H9 (cell line): ENCODE measurements around the gene RERE. TPM values are rescaled to one million over a fixed set of nuclear protein-coding genes. Genes with fewer than 3 reads are reported as not detected.

Experiments
- DNase-seq: peaks from one replicate; pipeline ENCODE4 v3.0.0-alpha.2; 2017
- H2AFZ ChIP-seq: one replicate; pipeline ENCODE4 v1.6.1; 2013; ENCODE audit warnings: mild to moderate bottlenecking, low read length, control low read depth, moderate library complexity
- H2AK5ac ChIP-seq: 2 replicates; pipeline ENCODE4 v1.6.1; 2013; ENCODE audit warnings: low read length, control low read depth, mixed read lengths; ENCODE audit not compliant: insufficient read length
- H2BK120ac ChIP-seq: one replicate; pipeline ENCODE4 v1.6.1; 2013; ENCODE audit warnings: low read depth, mild to moderate bottlenecking, low read length, control low read depth, inconsistent platforms; ENCODE audit not compliant: poor library complexity, severe bottlenecking
- H2BK12ac ChIP-seq: 2 replicates; pipeline ENCODE4 v1.6.1; 2013; ENCODE audit warnings: low read length, control low read depth, mixed read lengths, low read depth; ENCODE audit not compliant: insufficient read length
- H2BK15ac ChIP-seq: 2 replicates; pipeline ENCODE4 v1.6.1; 2013; ENCODE audit warnings: low read depth, low read length, control low read depth
- H2BK20ac ChIP-seq: one replicate; pipeline ENCODE4 v1.6.1; 2013; ENCODE audit warnings: low read depth, mild to moderate bottlenecking, low read length, control low read depth, inconsistent platforms; ENCODE audit not compliant: poor library complexity, severe bottlenecking
- H2BK5ac ChIP-seq: 2 replicates; pipeline ENCODE4 v1.6.1; 2013; ENCODE audit warnings: low read length, control low read depth, mixed read lengths; ENCODE audit not compliant: insufficient read length
- H3K14ac ChIP-seq: 2 replicates; pipeline ENCODE4 v1.6.1; 2013; ENCODE audit warnings: low read length, control low read depth; ENCODE audit not compliant: insufficient read depth
- H3K18ac ChIP-seq: 2 replicates; pipeline ENCODE4 v1.6.1; 2013; ENCODE audit warnings: low read depth, mild to moderate bottlenecking, mixed read lengths, low read length, control low read depth; ENCODE audit not compliant: insufficient read length
- H3K23ac ChIP-seq: 2 replicates; pipeline ENCODE4 v1.6.1; 2013; ENCODE audit warnings: low read length, control low read depth, mixed read lengths, low read depth; ENCODE audit not compliant: insufficient read length
- H3K23me2 ChIP-seq: 2 replicates; pipeline ENCODE4 v1.6.1; 2013; ENCODE audit warnings: low read depth, mild to moderate bottlenecking, mixed read lengths, low read length, control low read depth; ENCODE audit not compliant: insufficient read length, poor library complexity, severe bottlenecking
- H3K27ac ChIP-seq: 2 replicates; pipeline ENCODE4 v1.5.1; 2013; ENCODE audit warnings: low read length, control low read depth, mixed read lengths, low read depth; ENCODE audit not compliant: insufficient read length
- H3K27me3 ChIP-seq: 2 replicates; pipeline ENCODE4 v1.6.1; 2013; ENCODE audit warnings: low read length, control low read depth, inconsistent platforms; ENCODE audit not compliant: insufficient read depth
- H3K4ac ChIP-seq: 2 replicates; pipeline ENCODE4 v1.6.1; 2013; ENCODE audit warnings: low read depth, mild to moderate bottlenecking, control low read depth, inconsistent platforms, low read length, moderate library complexity
- H3K4me1 ChIP-seq: 2 replicates; pipeline ENCODE4 v1.6.1; 2013; ENCODE audit warnings: low read length, control low read depth, inconsistent platforms; ENCODE audit not compliant: insufficient read depth
- H3K4me2 ChIP-seq: 2 replicates; pipeline ENCODE4 v1.6.1; 2013; ENCODE audit warnings: low read length, control low read depth, mixed read lengths; ENCODE audit not compliant: insufficient read length, insufficient read depth
- H3K56ac ChIP-seq: 2 replicates; pipeline ENCODE4 v1.6.1; 2013; ENCODE audit warnings: low read depth, mild to moderate bottlenecking, mixed read lengths, low read length, control low read depth; ENCODE audit not compliant: insufficient read length
- H3K79me1 ChIP-seq: 2 replicates; pipeline ENCODE4 v1.6.1; 2013; ENCODE audit warnings: low read depth, mild to moderate bottlenecking, moderate library complexity, low read length, control low read depth, inconsistent platforms; ENCODE audit not compliant: insufficient read depth, poor library complexity, severe bottlenecking
- H3K79me2 ChIP-seq: 2 replicates; pipeline ENCODE4 v1.6.1; 2013; ENCODE audit warnings: low read length, control low read depth, inconsistent platforms; ENCODE audit not compliant: insufficient read depth
- H3K9ac ChIP-seq: 2 replicates; pipeline ENCODE4 v1.6.1; 2013; ENCODE audit warnings: low read length, control low read depth, mixed read lengths; ENCODE audit not compliant: insufficient read length; ENCODE audit errors: extremely low read depth
- H3K9me3 ChIP-seq: one replicate; pipeline ENCODE4 v1.6.1; 2013; ENCODE audit warnings: low read depth, low read length, inconsistent platforms; ENCODE audit not compliant: control insufficient read depth
- H3T11ph ChIP-seq: one replicate; pipeline ENCODE4 v1.6.1; 2013; ENCODE audit warnings: mild to moderate bottlenecking, low read length, control low read depth, inconsistent platforms
- H4K20me1 ChIP-seq: one replicate; pipeline ENCODE4 v1.6.1; 2013; ENCODE audit not compliant: control insufficient read depth, insufficient read length, insufficient read depth
- H4K5ac ChIP-seq: 2 replicates; pipeline ENCODE4 v1.6.1; 2013; ENCODE audit warnings: low read depth, mild to moderate bottlenecking, mixed read lengths, low read length, control low read depth; ENCODE audit not compliant: insufficient read length
- H4K8ac ChIP-seq: replicated peaks from 2 replicates; pipeline ENCODE4 v1.6.1; 2013; ENCODE audit warnings: low read length, control low read depth, mixed read lengths, low read depth; ENCODE audit not compliant: insufficient read length
- H4K91ac ChIP-seq: 2 replicates; pipeline ENCODE4 v1.6.1; 2013; ENCODE audit warnings: low read depth, mild to moderate bottlenecking, moderate library complexity, mixed read lengths, low read length, control low read depth; ENCODE audit not compliant: insufficient read length
- H3K27ac Mint-ChIP-seq, 3 experiments: 2 replicates in 2 of 3; 3 replicates in 1 of 3; pipeline ENCODE4 v1.8.0; 2020 to 2021; ENCODE audit warnings: mixed read lengths in 3 of 3, mild to moderate bottlenecking in 1 of 3, moderate library complexity in 1 of 3
- H3K27me3 Mint-ChIP-seq: 2 replicates; pipeline ENCODE4 v1.8.0; 2021; ENCODE audit warnings: low read depth, mild to moderate bottlenecking, moderate library complexity, mixed read lengths
- H3K36me3 Mint-ChIP-seq, 3 experiments: 2 replicates in 2 of 3; 3 replicates in 1 of 3; pipeline ENCODE4 v1.8.0; 2020 to 2021; ENCODE audit warnings: low read depth in 3 of 3, mixed read lengths in 3 of 3; ENCODE audit not compliant: insufficient read depth in 1 of 3
- H3K4me1 Mint-ChIP-seq, 2 experiments: 2 replicates each; pipeline ENCODE4 v1.8.0; 2020; ENCODE audit warnings: mixed read lengths in 2 of 2
- H3K4me3 Mint-ChIP-seq, 2 experiments: 2 replicates in 1 of 2; 3 replicates in 1 of 2; pipeline ENCODE4 v1.8.0; 2020 to 2021; ENCODE audit warnings: mild to moderate bottlenecking in 2 of 2, mixed read lengths in 2 of 2, moderate library complexity in 1 of 2
- H3K9me3 Mint-ChIP-seq, 2 experiments: 2 replicates in 1 of 2; 3 replicates in 1 of 2; pipeline ENCODE4 v1.8.0; 2020; ENCODE audit warnings: mild to moderate bottlenecking in 2 of 2, mixed read lengths in 2 of 2, moderate library complexity in 1 of 2
- WGBS: extraction: QIAGEN DNeasy Blood & Tissue Kit; methylation state at CpG from one replicate; pipeline ENCODE4 v1.1.7; 2013; ENCODE audit warnings: missing lambda C conversion rate, low lambda C conversion rate, mixed read lengths; ENCODE audit not compliant: insufficient read length; ENCODE audit errors: extremely low coverage; 5-methylcytosine and 5-hydroxymethylcytosine counted together
- total RNA-seq: library from RNA; stranded (reverse); gene quantifications from 2 replicates; pipeline ENCODE4 v1.2.1, GENCODE V29; 2021
- TF ChIP-seq, protein P1 (sequence below): fragments of 200-600 bp; sonication (generic); conservative IDR thresholded peaks from 3 replicates; pipeline ENCODE4 v1.8.0; 2021; ENCODE audit warnings: antibody characterized with exemption, mild to moderate bottlenecking

The RERE gene
- total RNA-seq, 1 experiment from 2014 or later: 103 TPM

DNA sequence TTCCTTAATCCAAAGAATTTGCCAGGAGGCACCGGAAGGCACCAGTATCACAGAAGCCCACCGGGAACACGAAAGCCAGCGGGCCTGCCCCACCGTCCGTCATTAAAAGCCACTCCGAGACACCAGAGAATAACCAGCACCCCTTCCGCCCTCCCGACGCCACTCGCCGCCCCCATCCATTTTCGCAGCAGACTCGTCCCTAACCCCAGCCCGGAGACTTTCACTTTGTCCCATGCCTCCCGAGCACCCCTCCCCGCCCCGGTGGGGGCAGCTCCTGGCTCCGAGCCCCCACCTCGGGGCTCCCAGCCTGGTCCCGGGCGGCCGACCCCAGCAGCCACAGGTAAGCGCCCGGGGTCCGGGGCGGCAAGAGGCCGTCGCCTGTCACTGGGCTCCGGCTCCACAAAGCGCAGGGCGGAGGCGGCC lies 394.2 kb downstream of the RERE start:
- TF ChIP-seq, protein P1, sequence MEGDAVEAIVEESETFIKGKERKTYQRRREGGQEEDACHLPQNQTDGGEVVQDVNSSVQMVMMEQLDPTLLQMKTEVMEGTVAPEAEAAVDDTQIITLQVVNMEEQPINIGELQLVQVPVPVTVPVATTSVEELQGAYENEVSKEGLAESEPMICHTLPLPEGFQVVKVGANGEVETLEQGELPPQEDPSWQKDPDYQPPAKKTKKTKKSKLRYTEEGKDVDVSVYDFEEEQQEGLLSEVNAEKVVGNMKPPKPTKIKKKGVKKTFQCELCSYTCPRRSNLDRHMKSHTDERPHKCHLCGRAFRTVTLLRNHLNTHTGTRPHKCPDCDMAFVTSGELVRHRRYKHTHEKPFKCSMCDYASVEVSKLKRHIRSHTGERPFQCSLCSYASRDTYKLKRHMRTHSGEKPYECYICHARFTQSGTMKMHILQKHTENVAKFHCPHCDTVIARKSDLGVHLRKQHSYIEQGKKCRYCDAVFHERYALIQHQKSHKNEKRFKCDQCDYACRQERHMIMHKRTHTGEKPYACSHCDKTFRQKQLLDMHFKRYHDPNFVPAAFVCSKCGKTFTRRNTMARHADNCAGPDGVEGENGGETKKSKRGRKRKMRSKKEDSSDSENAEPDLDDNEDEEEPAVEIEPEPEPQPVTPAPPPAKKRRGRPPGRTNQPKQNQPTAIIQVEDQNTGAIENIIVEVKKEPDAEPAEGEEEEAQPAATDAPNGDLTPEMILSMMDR: no peak
- Histone ChIP-seq H4K8ac (no peak overlapping the region), H3T11ph (no peak overlapping the region), H3K27ac (no peak overlapping the region), H2AK5ac (no peak overlapping the region), H3K9ac (peak overlapping the region; percentile 62), H3K4ac (no peak overlapping the region), H4K20me1 (no peaks in the 10 kb centered on the region), H3K23me2 (peaks cover 10% of the 10 kb centered on the region), H2AFZ (no peak overlapping the region), H2BK20ac (no peak overlapping the region), H3K18ac (no peak overlapping the region), H2BK5ac (no peak overlapping the region), H3K27me3 (no peaks in the 10 kb centered on the region), H3K4me1 (peaks cover 9% of the 10 kb centered on the region), H3K4me2 (peak overlapping the region; percentile 98), H2BK12ac (no peak overlapping the region), H4K5ac (no peak overlapping the region), H3K9me3 (no peaks in the 10 kb centered on the region), H3K14ac (peak overlapping the region; percentile 50; the same call in 1 of the 2 replicates), H4K91ac (no peak overlapping the region), H3K23ac (no peak overlapping the region), H3K79me2 (peaks cover 4% of the 10 kb centered on the region; the same call in 1 of the 2 replicates), H3K56ac (no peak overlapping the region), H2BK120ac (no peak overlapping the region), H2BK15ac (no peak overlapping the region), H3K79me1 (no peaks in the 10 kb centered on the region)
- peaks cover 24 to 30% of the 10 kb centered on the region in 2 experiments for H3K4me1 Mint-ChIP-seq
- H3K4me3 Mint-ChIP-seq: no peak overlapping the region
- WGBS: no CpG with 5 or more reads among the region's 33 CpGs
- peak overlapping the region in 2 of 3 experiments; percentile 82 to 91 for H3K27ac Mint-ChIP-seq
- no peaks in the 10 kb centered on the region for H3K9me3 Mint-ChIP-seq
- peaks cover 0 to 5% (median 1%) of the 10 kb centered on the region in 3 experiments; a peak in 3 of 7 replicates for H3K36me3 Mint-ChIP-seq
- DNase-seq: no peak
- no peaks in the 10 kb centered on the region for H3K27me3 Mint-ChIP-seq
